ENCODE measurements around the gene IGFBP4. TPM values are rescaled to one million over a fixed set of nuclear protein-coding genes. Genes with fewer than 3 reads are reported as not detected.

The IGFBP4 gene
- total and polyA plus RNA-seq, 2 donors, result 111 to 488 TPM

DNA sequence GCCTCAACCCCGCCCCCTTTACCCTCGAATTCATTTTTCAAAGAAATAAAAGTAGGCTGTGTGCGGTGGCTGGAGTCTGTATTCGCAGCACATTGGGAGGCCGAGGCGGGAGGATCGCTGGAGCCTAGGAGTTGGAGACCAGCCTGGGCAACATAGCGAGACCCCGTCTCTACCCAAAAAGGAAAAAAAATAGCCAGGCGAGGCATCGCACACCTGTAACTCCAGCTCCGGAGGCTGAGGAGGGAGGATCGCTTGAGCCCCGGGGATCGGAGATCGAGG lies 24.9 kb upstream of the IGFBP4 start:
- no peak overlapping the region for H3K27ac ChIP-seq (ENCODE audit: low read depth)

GRCh38 chr17:40419559-40420331 lies 23.5 kb upstream of the IGFBP4 start:
- H3K27ac ChIP-seq (ENCODE audit: low read depth), result no peak overlapping the region
- no peaks in the 10 kb centered on the region for H3K4me1 ChIP-seq (ENCODE audit: insufficient read depth)
- DNase-seq (ENCODE audit: extremely low spot score), result no peak
- no peaks in the 10 kb centered on the region for H3K36me3 ChIP-seq (ENCODE audit: insufficient read depth)
- WGBS, result 71% methylated on average over 11 of the region's 11 CpGs
- H3K4me3 ChIP-seq (ENCODE audit: low read depth, low read length), result no peak overlapping the region

More for the DNA sequence above, 24.9 kb upstream of the IGFBP4 start:
- DNase-seq (ENCODE audit: extremely low spot score), result no peak
- Histone ChIP-seq H3K36me3 (ENCODE audit: insufficient read depth) (no peaks in the 10 kb centered on the region), H3K4me3 (ENCODE audit: low read depth, low read length) (peak overlapping the region; percentile 27), H3K4me1 (ENCODE audit: insufficient read depth) (no peaks in the 10 kb centered on the region)
- 66% methylated on average over 16 of the region's 16 CpGs for WGBS

DNA sequence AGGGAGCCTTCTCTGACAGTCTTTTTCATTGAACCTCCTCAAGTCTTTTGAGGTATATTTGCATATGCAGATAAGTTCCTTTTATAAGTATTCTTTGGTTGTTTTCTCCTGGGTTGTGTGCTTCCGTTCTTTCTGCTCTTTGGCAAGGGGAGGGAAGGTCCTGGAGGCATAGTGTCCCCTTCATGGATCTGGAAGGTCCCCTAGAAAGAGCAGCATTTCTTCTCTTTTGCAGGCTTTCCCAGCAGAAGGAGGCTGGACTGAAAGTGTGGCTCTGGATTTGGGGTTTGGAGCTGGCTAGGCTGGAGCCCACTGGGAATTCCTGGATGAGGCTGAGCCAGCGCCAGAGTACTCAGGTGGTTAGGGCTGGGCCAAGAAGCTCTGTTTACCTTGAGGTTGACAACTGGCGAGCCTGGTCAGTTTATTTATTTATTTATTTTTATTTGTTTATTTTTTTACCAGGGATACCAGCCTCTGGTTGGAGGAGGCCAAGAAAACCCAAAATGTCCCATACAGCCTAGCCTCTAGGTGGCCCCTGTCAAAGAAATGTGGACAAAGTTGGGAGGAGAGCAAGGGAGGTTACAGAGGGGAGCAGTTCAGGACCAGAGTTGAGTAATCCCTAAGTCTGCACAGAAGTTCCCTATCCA lies 20.1 kb upstream of the IGFBP4 start:
- Histone ChIP-seq H3K27ac (ENCODE audit: low read depth) (no peak overlapping the region), H3K4me3 (ENCODE audit: low read depth, low read length) (no peak overlapping the region), H3K36me3 (ENCODE audit: insufficient read depth) (no peaks in the 10 kb centered on the region), H3K4me1 (ENCODE audit: insufficient read depth) (no peaks in the 10 kb centered on the region)
- 70% methylated on average over 3 of the region's 3 CpGs for WGBS
- DNase-seq (ENCODE audit: extremely low spot score), result no peak

- 67% methylated on average over 4 of the region's 4 CpGs for WGBS
- H3K27ac ChIP-seq (ENCODE audit: low read depth), result no peak overlapping the region
- no peak overlapping the region for H3K4me3 ChIP-seq (ENCODE audit: low read depth, low read length)
- H3K4me1 ChIP-seq (ENCODE audit: insufficient read depth), result no peaks in the 10 kb centered on the region
- H3K36me3 ChIP-seq (ENCODE audit: insufficient read depth), result no peaks in the 10 kb centered on the region
- no peak for DNase-seq (ENCODE audit: extremely low spot score)
Observed at GRCh38 chr17:40425741-40426140, 17.5 kb upstream of the IGFBP4 start.

GRCh38 chr17:40427002-40427491 lies 16.2 kb upstream of the IGFBP4 start:
- DNase-seq (ENCODE audit: extremely low spot score), result no peak
- Histone ChIP-seq H3K4me1 (ENCODE audit: insufficient read depth) (no peaks in the 10 kb centered on the region), H3K4me3 (ENCODE audit: low read depth, low read length) (no peak overlapping the region), H3K27ac (ENCODE audit: low read depth) (no peak overlapping the region), H3K36me3 (ENCODE audit: insufficient read depth) (no peaks in the 10 kb centered on the region)

- 95% methylated on average over 10 of the region's 10 CpGs for WGBS
- no peaks in the 10 kb centered on the region for H3K4me1 ChIP-seq (ENCODE audit: insufficient read depth)
Observed at GRCh38 chr17:40430272-40431230, 12.7 kb upstream of the IGFBP4 start.

DNA sequence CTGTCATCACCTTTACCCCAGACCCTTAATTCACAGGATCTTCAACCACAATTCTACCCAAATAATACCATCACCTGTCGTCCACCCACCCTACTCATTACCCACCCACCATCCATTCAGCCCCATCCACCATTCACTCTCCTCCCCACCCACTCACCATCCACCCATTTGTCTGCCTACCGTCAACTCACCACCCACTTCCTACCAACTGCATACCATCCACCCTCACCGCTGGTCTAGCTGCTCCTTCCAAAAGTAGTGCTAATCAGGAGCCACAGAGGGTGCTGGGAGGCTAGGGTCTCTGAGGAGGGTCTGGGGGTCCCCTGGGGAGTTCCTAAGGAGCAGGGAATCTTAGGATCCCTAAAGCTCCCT lies 12.0 kb upstream of the IGFBP4 start:
- DNase-seq (ENCODE audit: extremely low spot score), result no peak
- 93% methylated on average over 3 of the region's 3 CpGs for WGBS
- Histone ChIP-seq H3K27ac (ENCODE audit: low read depth) (no peak overlapping the region), H3K4me1 (ENCODE audit: insufficient read depth) (no peaks in the 10 kb centered on the region), H3K4me3 (ENCODE audit: low read depth, low read length) (no peak overlapping the region), H3K36me3 (ENCODE audit: insufficient read depth) (no peaks in the 10 kb centered on the region)

More at GRCh38 chr17:40430272-40431230, 12.7 kb upstream of the IGFBP4 start:
- no peaks in the 10 kb centered on the region for H3K36me3 ChIP-seq (ENCODE audit: insufficient read depth)
- H3K4me3 ChIP-seq (ENCODE audit: low read depth, low read length), result no peak overlapping the region
- no peak for DNase-seq (ENCODE audit: extremely low spot score)
- H3K27ac ChIP-seq (ENCODE audit: low read depth), result no peak overlapping the region

- WGBS, result 23% methylated on average over 2 of the region's 2 CpGs
- Histone ChIP-seq H3K36me3 (ENCODE audit: insufficient read depth) (no peaks in the 10 kb centered on the region), H3K4me3 (ENCODE audit: low read depth, low read length) (no peak overlapping the region), H3K4me1 (ENCODE audit: insufficient read depth) (no peaks in the 10 kb centered on the region), H3K27ac (ENCODE audit: low read depth) (no peak overlapping the region)
- DNase-seq (ENCODE audit: extremely low spot score), result no peak
Observed at GRCh38 chr17:40432864-40433528, 10.3 kb upstream of the IGFBP4 start.

DNA sequence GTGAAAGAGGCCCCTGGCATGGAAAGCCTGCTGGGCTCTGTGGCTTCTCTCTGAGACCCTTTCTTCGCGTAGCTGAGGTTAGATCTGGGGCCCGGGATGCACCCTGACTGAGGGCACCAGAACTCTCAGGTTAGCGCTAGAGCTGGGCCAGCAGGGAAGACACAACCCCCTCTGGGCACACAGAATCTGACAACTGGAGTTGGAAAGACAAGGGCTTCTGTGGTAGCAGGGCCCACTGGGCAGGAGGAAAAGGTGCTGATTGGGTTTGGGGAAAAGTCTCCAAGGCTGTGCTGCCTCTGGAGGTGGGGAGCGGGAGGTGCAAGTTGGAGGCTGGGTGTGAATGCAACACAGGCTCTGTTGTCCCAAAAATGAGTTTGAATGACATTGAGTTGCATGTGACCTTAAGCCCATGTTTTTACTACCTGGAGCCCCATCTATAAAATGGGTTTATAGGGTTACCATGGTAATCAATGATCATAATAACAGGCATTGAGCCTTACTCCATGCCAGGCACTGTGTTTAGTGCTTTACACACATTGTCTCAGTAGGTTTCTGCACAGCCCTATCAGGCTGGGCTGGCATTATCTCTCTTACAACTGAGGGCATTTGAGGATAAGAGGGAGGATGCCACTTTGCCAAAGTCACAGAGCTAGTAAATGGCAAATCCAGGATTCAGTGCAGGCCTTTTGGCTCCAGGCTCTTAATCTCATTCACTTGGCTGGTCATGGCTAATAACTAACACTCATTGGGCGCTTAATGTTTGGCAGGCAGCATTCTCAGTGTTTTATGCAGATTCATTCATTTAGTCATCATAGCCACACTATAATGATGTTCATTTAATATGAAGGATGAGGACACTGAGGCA lies 9.5 kb upstream of the IGFBP4 start:
- no peaks in the 10 kb centered on the region for H3K36me3 ChIP-seq (ENCODE audit: insufficient read depth)

DNA sequence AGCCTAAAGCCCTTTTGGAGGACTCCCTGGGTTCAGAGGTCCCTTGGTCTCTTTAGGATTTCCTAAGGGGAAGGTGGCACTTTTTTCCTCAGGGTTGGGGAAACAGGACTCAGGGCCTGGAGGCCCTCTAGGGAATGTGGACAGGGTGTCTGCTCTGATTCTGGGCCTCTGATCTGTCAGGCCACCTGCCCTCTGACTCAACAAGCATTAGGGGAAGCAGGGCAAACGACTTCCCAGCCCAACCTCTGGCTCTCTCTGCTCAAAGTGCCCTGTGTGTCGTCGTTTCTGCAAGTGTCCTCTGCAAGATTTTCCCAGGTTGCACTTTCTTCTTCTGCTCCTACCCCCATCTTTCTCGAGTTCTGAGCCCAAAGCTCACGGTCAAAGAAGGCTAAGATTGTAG lies 6.6 kb upstream of the IGFBP4 start:
- WGBS, result 61% methylated on average over 5 of the region's 5 CpGs
- DNase-seq (ENCODE audit: extremely low spot score), result no peak

More for the DNA sequence above, 9.5 kb upstream of the IGFBP4 start:
- Histone ChIP-seq H3K4me1 (ENCODE audit: insufficient read depth) (no peaks in the 10 kb centered on the region), H3K4me3 (ENCODE audit: low read depth, low read length) (no peak overlapping the region), H3K27ac (ENCODE audit: low read depth) (no peak overlapping the region)
- DNase-seq (ENCODE audit: extremely low spot score), result no peak
- 52% methylated on average over 6 of the region's 6 CpGs for WGBS

DNA sequence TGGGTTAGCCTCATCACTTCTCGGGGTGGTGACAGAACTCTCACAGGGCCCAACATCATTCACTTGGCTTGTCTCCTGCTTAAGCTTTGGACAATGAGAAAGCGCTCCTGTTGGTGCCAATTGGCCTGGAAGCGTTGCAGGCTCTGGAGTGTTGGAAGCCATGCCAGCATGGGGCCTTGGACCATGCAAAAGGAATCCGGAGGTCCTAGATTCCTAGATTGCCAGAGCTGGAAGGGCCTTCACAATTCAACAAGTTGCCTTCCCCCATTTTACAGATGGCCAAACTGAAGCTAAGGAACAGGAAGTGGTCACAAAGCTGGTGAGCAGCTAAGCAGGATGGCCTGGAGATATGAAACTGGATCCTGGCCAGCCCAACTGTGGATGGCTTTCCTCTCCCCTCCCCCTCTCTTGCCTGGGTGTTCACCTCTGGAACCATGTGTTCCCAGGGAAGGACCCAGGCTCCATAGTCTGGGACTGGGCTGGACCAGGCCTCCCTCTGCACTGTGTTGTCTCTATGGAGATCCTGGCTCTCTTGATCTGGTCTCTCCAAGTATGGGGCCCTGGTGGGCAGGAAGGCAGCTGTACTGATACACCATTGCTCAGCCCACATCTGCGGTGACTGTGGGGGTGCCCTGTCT lies 6.0 kb upstream of the IGFBP4 start:
- Histone ChIP-seq H3K4me1 (ENCODE audit: insufficient read depth) (no peaks in the 10 kb centered on the region), H3K27ac (ENCODE audit: low read depth) (no peak overlapping the region)
- WGBS, result 67% methylated on average over 5 of the region's 5 CpGs

More for the DNA sequence above, 6.6 kb upstream of the IGFBP4 start:
- Histone ChIP-seq H3K4me1 (ENCODE audit: insufficient read depth) (no peaks in the 10 kb centered on the region), H3K27ac (ENCODE audit: low read depth) (no peak overlapping the region), H3K36me3 (ENCODE audit: insufficient read depth) (no peaks in the 10 kb centered on the region), H3K4me3 (ENCODE audit: low read depth, low read length) (no peak overlapping the region)

DNA sequence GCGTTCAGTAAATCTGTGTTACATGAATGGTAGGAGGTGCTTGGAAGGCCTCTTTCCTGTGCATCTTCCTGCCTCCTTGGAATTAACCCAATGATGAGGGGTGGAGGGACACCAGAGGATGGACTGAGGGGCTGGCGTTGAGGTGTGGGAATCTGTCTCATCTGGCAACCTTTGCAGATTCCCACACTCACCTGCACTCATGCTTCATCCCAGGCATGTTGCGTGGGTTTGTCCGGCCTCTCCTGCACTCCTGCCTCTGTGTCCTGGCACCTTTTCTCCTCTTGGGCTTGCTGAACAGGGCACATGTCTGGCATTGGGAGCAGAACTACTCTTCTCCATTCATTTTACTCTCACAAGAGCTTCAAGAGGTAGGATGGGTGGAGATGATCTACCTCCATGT lies 3.1 kb upstream of the IGFBP4 start:
- no peak overlapping the region for H3K4me3 ChIP-seq (ENCODE audit: low read depth, low read length)
- no peaks in the 10 kb centered on the region for H3K4me1 ChIP-seq (ENCODE audit: insufficient read depth)
- no peak overlapping the region for H3K27ac ChIP-seq (ENCODE audit: low read depth)
- WGBS, result 72% methylated on average over 4 of the region's 4 CpGs
- DNase-seq (ENCODE audit: extremely low spot score), result no peak
- H3K36me3 ChIP-seq (ENCODE audit: insufficient read depth), result no peaks in the 10 kb centered on the region

More for the DNA sequence above, 6.0 kb upstream of the IGFBP4 start:
- H3K4me3 ChIP-seq (ENCODE audit: low read depth, low read length), result no peak overlapping the region
- no peak for DNase-seq (ENCODE audit: extremely low spot score)
- H3K36me3 ChIP-seq (ENCODE audit: insufficient read depth), result no peaks in the 10 kb centered on the region

Measured in urinary bladder (tissue), 4 donors.